OCI-LY1 (cell line): ENCODE measurements around the gene PIK3C2G.

Source experiments
- H2AFZ ChIP-seq: fragments of 200-600 bp; sonication (generic), shearing (Covaris generic); 2 replicates; pipeline ENCODE4 v1.6.0; 2014; ENCODE audit warnings: antibody characterized with exemption, mild to moderate bottlenecking, low read length
- H3F3A ChIP-seq: fragments of 200-600 bp; sonication (generic), shearing (Covaris generic); 2 replicates; pipeline ENCODE4 v1.6.0; 2014; ENCODE audit warnings: mild to moderate bottlenecking, antibody characterized with exemption, low read length, moderate library complexity; ENCODE audit not compliant: insufficient read depth
- H3K27ac ChIP-seq: fragments of 200-600 bp; sonication (generic); 2 replicates; pipeline ENCODE4 v1.5.1; 2014; ENCODE audit warnings: low read length, mixed run types, mild to moderate bottlenecking, low read depth; ENCODE audit not compliant: poor library complexity, severe bottlenecking
- H3K27me3 ChIP-seq: fragments of 200-600 bp; sonication (generic); 2 replicates; pipeline ENCODE4 v1.6.0; 2014; ENCODE audit warnings: antibody characterized with exemption, mild to moderate bottlenecking, low read length, moderate library complexity; ENCODE audit not compliant: insufficient read depth
- H3K36me3 ChIP-seq: fragments of 200-600 bp; sonication (generic); 2 replicates; pipeline ENCODE4 v1.6.1; 2014; ENCODE audit warnings: mild to moderate bottlenecking, antibody characterized with exemption, low read length, moderate library complexity, mixed read lengths; ENCODE audit not compliant: insufficient read depth
- H3K4me1 ChIP-seq: fragments of 200-600 bp; sonication (generic); 2 replicates; pipeline ENCODE4 v1.5.1; 2014; ENCODE audit warnings: mild to moderate bottlenecking, low read length, moderate library complexity; ENCODE audit not compliant: insufficient read depth, severe bottlenecking
- H3K4me2 ChIP-seq: fragments of 200-600 bp; sonication (generic), shearing (Covaris generic); 2 replicates; pipeline ENCODE4 v1.6.1; 2014; ENCODE audit warnings: low read length
- H3K4me3 ChIP-seq: fragments of 200-600 bp; sonication (generic); 2 replicates; pipeline ENCODE4 v1.5.1; 2014; ENCODE audit warnings: low read length, low read depth, mild to moderate bottlenecking, mixed read lengths; ENCODE audit not compliant: poor library complexity, severe bottlenecking
- H3K79me2 ChIP-seq: fragments of 200-600 bp; shearing (Covaris generic); 2 replicates; pipeline ENCODE4 v1.6.1; 2016; ENCODE audit warnings: mixed run types, low read length, mixed read lengths; ENCODE audit not compliant: insufficient read depth
- H3K9ac ChIP-seq: fragments of 200-600 bp; sonication (generic), shearing (Covaris generic); 2 replicates; pipeline ENCODE4 v1.6.1; 2014; ENCODE audit warnings: mild to moderate bottlenecking, low read length, mixed read lengths
- H3K9me2 ChIP-seq: fragments of 200-600 bp; sonication (generic), shearing (Covaris generic); 2 replicates; pipeline ENCODE4 v1.6.1; 2014; ENCODE audit warnings: low read depth, mild to moderate bottlenecking, low read length, mixed read lengths
- H3K9me3 ChIP-seq: fragments of 200-600 bp; shearing (Covaris generic); 2 replicates; pipeline ENCODE4 v1.6.1; 2014; ENCODE audit warnings: low read length, mixed read lengths
- H4K20me1 ChIP-seq: fragments of 200-600 bp; sonication (generic), shearing (Covaris generic); 2 replicates; pipeline ENCODE4 v1.6.0; 2016; ENCODE audit warnings: mild to moderate bottlenecking, low read length; ENCODE audit not compliant: insufficient read depth
- EZH2 ChIP-seq: fragments of 200-600 bp; sonication (generic), shearing (Covaris generic); IDR thresholded peaks from 2 replicates; pipeline ENCODE4 v1.8.0; 2017; ENCODE audit warnings: borderline replicate concordance, mixed run types, mild to moderate bottlenecking, antibody characterized with exemption, low read length, moderate library complexity, mixed read lengths
- TF ChIP-seq, protein P1 (sequence below): fragments of 200-600 bp; sonication (generic), shearing (Covaris generic); IDR thresholded peaks from 2 replicates; pipeline ENCODE4 v1.5.1; 2017; ENCODE audit warnings: mild to moderate bottlenecking, antibody characterized with exemption, low read length, moderate library complexity, mixed read lengths

Gene PIK3C2G

DNA sequence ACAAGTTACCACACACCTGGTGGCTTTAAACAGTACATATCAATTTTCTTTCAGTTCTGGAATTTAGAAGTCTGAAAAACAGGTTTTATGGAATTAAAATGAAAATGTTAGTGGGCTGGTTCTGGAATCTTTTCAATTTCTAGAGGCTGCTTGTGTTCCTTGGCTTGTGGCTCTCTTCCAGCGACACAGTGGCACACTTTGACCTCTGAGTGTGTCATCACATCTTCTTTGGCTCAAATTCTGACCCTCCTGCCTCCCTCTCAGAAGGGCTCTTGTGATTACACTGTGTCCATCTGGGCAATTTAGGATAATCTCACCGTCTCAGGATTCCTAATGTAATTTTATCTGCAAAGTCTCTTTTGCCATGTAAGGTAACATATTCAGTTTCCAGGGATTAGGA, 306.5 kb downstream of the PIK3C2G start:
- Histone ChIP-seq H3K27ac (no peak overlapping the region), H3K36me3 (no peaks in the 10 kb centered on the region), H3K27me3 (no peaks in the 10 kb centered on the region), H3K79me2 (no peaks in the 10 kb centered on the region), H4K20me1 (no peaks in the 10 kb centered on the region), H3K9me2 (no peaks in the 10 kb centered on the region), H3K4me1 (no peaks in the 10 kb centered on the region), H3F3A (no peaks in the 10 kb centered on the region), H3K9ac (no peak overlapping the region), H3K9me3 (no peaks in the 10 kb centered on the region), H2AFZ (no peak overlapping the region), H3K4me2 (no peak overlapping the region), H3K4me3 (no peak overlapping the region)
- TF ChIP-seq, protein P1, sequence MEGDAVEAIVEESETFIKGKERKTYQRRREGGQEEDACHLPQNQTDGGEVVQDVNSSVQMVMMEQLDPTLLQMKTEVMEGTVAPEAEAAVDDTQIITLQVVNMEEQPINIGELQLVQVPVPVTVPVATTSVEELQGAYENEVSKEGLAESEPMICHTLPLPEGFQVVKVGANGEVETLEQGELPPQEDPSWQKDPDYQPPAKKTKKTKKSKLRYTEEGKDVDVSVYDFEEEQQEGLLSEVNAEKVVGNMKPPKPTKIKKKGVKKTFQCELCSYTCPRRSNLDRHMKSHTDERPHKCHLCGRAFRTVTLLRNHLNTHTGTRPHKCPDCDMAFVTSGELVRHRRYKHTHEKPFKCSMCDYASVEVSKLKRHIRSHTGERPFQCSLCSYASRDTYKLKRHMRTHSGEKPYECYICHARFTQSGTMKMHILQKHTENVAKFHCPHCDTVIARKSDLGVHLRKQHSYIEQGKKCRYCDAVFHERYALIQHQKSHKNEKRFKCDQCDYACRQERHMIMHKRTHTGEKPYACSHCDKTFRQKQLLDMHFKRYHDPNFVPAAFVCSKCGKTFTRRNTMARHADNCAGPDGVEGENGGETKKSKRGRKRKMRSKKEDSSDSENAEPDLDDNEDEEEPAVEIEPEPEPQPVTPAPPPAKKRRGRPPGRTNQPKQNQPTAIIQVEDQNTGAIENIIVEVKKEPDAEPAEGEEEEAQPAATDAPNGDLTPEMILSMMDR: no peak
- no peak for TF ChIP-seq EZH2

DNA sequence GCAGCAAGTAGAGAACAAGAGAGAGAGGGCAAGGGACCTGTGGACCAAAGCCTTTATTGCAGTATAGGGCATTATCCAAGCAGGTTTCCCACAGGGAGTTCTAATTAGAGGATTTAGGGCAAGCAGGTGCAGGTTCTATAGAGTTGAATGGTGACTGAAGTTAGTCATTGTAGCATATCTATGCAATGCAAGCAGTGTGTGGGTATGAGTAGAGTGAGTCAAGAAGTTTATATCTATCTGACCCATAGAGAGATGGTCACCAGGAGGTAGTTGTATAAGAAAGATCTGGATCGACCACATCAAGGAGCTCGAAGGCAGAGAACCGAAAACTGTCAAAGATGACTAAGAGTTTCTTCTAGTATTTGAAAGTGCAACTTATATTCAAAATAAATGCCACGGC, 309.2 kb downstream of the PIK3C2G start:
- Histone ChIP-seq H3K27me3 (no peaks in the 10 kb centered on the region), H3K4me3 (no peak overlapping the region), H3K79me2 (no peaks in the 10 kb centered on the region), H3K4me1 (no peaks in the 10 kb centered on the region), H3K27ac (no peak overlapping the region), H3K9me3 (no peaks in the 10 kb centered on the region), H3K9ac (no peak overlapping the region), H3F3A (no peaks in the 10 kb centered on the region), H4K20me1 (no peaks in the 10 kb centered on the region), H3K4me2 (no peak overlapping the region), H2AFZ (no peak overlapping the region), H3K9me2 (no peaks in the 10 kb centered on the region), H3K36me3 (no peaks in the 10 kb centered on the region)
- TF ChIP-seq, protein P1: no peak
- no peak for TF ChIP-seq EZH2

DNA sequence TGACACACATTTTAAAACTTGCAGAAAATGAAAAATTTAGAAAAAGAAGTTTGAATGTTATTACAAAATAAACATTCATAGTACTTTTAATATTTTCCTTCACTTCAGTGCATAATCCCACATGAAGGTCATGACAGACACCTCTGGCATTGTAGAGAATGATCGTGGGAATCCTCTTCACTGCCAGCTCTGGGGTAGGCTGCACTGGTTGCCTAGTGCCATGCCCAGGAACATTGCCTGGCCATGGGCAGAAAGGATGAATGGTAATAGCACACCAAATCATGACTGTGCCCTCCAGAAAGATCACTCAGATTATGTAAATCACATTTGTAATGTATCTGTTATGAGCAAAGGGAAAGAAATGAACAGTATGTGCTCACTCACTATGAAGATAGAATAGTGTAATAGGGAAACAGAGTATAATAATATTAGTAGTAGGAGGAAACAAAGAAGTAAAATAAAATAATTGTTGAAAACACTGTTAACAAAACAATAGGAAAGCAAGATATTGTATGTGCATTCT, 314.8 kb downstream of the PIK3C2G start:
- TF ChIP-seq, protein P1: no peak
- no peak for TF ChIP-seq EZH2
- Histone ChIP-seq H3K9me2 (no peaks in the 10 kb centered on the region), H3K4me2 (no peak overlapping the region), H3K27me3 (no peaks in the 10 kb centered on the region), H2AFZ (no peak overlapping the region), H3K9ac (no peak overlapping the region), H3K27ac (no peak overlapping the region), H3K9me3 (no peaks in the 10 kb centered on the region), H3K4me3 (no peak overlapping the region), H3K36me3 (no peaks in the 10 kb centered on the region), H3K4me1 (no peaks in the 10 kb centered on the region), H3K79me2 (no peaks in the 10 kb centered on the region), H3F3A (no peaks in the 10 kb centered on the region), H4K20me1 (no peaks in the 10 kb centered on the region)
